Measurements from ENCODE around the gene GPD1L.

DNA sequence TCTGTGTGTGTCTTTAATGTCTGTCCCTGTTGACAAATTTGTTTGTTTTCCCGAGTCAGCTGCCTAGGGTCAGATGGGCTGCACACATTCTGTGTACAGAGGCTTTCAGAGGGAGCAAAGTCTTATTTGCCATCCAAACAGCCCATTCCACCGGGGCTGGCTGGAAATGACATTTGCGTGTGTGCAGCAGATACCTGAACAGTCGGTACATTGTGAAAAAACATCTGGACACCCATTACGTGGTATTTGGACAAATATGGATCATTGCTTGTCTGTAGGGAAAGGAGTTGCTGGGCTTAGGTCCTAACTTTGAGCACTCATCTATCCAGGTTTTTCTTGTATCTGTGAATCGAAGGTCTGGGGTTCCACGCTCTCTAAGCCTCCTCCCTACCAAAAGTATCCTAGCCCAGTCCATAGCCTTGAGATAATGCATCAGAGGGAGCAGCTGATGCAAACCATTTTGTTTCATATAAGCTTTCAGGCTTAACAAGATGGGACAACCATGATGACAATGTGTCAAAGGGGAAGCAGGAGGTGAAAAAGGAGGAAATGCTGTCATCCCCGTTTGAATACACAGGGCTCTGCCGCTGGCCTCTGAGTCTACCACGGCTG is 109.9 kb downstream of the GPD1L start:
- TF ChIP-seq, protein P1, sequence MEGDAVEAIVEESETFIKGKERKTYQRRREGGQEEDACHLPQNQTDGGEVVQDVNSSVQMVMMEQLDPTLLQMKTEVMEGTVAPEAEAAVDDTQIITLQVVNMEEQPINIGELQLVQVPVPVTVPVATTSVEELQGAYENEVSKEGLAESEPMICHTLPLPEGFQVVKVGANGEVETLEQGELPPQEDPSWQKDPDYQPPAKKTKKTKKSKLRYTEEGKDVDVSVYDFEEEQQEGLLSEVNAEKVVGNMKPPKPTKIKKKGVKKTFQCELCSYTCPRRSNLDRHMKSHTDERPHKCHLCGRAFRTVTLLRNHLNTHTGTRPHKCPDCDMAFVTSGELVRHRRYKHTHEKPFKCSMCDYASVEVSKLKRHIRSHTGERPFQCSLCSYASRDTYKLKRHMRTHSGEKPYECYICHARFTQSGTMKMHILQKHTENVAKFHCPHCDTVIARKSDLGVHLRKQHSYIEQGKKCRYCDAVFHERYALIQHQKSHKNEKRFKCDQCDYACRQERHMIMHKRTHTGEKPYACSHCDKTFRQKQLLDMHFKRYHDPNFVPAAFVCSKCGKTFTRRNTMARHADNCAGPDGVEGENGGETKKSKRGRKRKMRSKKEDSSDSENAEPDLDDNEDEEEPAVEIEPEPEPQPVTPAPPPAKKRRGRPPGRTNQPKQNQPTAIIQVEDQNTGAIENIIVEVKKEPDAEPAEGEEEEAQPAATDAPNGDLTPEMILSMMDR (IDR thresholded peaks at IDR 0.05): no peak
- TF ChIP-seq EP300 (IDR thresholded peaks at IDR 0.05) (no peak), POLR2A (IDR thresholded peaks at IDR 0.05) (no peak), POLR2AphosphoS5 (IDR thresholded peaks at IDR 0.05) (peak in 1 of 3 donors; percentile 11)
